NCI-H774 (cell line): ENCODE measurements around the gene CTXN1.

Experiments used
- DNase-seq: peaks from one replicate; lab custom pipeline; 2025; lab: John Stamatoyannopoulos, UW

CTXN1 gene

GRCh38 chr19:7914099-7914498, 11.8 kb downstream of the CTXN1 start:
- DNase-seq: no peak

- DNase-seq: no peak
These were observed 12.3 kb downstream of the CTXN1 start for GRCh38 chr19:7913652-7914051.

- no peak for DNase-seq
These were observed 13.0 kb downstream of the CTXN1 start for GRCh38 chr19:7912697-7913564.

GRCh38 chr19:7912144-7912696, 13.7 kb downstream of the CTXN1 start:
- DNase-seq: no peak

- no peak for DNase-seq
These were observed 14.3 kb downstream of the CTXN1 start for GRCh38 chr19:7911508-7912143.

GRCh38 chr19:7910321-7911161, 15.4 kb downstream of the CTXN1 start:
- DNase-seq: no peak

- DNase-seq: no peak
These were observed 16.4 kb downstream of the CTXN1 start for GRCh38 chr19:7909471-7910067.

GRCh38 chr19:7908742-7909461, 17.0 kb downstream of the CTXN1 start:
- DNase-seq: no peak

GRCh38 chr19:7908078-7908699, 17.7 kb downstream of the CTXN1 start:
- no peak for DNase-seq

- no peak for DNase-seq
These were observed 18.4 kb downstream of the CTXN1 start for GRCh38 chr19:7907544-7907943.

- DNase-seq: no peak
These were observed 18.8 kb downstream of the CTXN1 start for GRCh38 chr19:7907122-7907521.

- DNase-seq: no peak
These were observed 20.1 kb downstream of the CTXN1 start for GRCh38 chr19:7905859-7906258.

GRCh38 chr19:7905268-7905667, 20.7 kb downstream of the CTXN1 start:
- DNase-seq: no peak

GRCh38 chr19:7904074-7905020, 21.6 kb downstream of the CTXN1 start:
- peak; percentile 36 for DNase-seq

GRCh38 chr19:7903244-7904073, 22.5 kb downstream of the CTXN1 start, which contains the start of gene MAP2K7:
MAP2K7 (plus strand) TSS chr19:7903877; CDS start chr19:7903945, 68 bp downstream.
- peak; percentile 98 for DNase-seq

GRCh38 chr19:7902796-7903243, 23.1 kb downstream of the CTXN1 start:
- no peak for DNase-seq

GRCh38 chr19:7901337-7901736, 24.6 kb downstream of the CTXN1 start:
- no peak for DNase-seq

- DNase-seq: no peak
These were observed 25.0 kb downstream of the CTXN1 start for GRCh38 chr19:7900931-7901330.
